Mesenchymal stem cell (in vitro differentiated cells and primary cell): ENCODE data around the gene RREB1.
A peak's percentile ranks its signal among the peaks of the same experiment; 100 is the strongest.

ENCODE experiments used
- DNase-seq: peaks from one replicate; pipeline ENCODE4 v3.0.0-alpha.2; 2013
- H2AFZ ChIP-seq: one replicate; pipeline ENCODE4 v1.6.1; 2013; ENCODE audit warnings: low read depth, mild to moderate bottlenecking, control low read depth, inconsistent platforms, low read length, moderate library complexity
- H2AK5ac ChIP-seq: 2 replicates; pipeline ENCODE4 v1.6.1; 2013; ENCODE audit warnings: low read length, moderate library complexity, mild to moderate bottlenecking, inconsistent platforms; ENCODE audit not compliant: severe bottlenecking
- H2BK120ac ChIP-seq: one replicate; pipeline ENCODE4 v1.6.1; 2013; ENCODE audit warnings: low read depth, mild to moderate bottlenecking, inconsistent platforms, low read length, moderate library complexity
- H2BK12ac ChIP-seq, 2 experiments: one replicate each; pipeline ENCODE4 v1.6.1; 2013; ENCODE audit warnings: inconsistent platforms in 2 of 2, low read length in 2 of 2, mild to moderate bottlenecking in 2 of 2, moderate library complexity in 2 of 2, control low read depth in 1 of 2
- H2BK15ac ChIP-seq: one replicate; pipeline ENCODE4 v1.6.1; 2013; ENCODE audit warnings: mild to moderate bottlenecking, low read depth, inconsistent platforms; ENCODE audit not compliant: poor library complexity, severe bottlenecking
- H2BK5ac ChIP-seq: 2 replicates; pipeline ENCODE4 v1.6.1; 2013; ENCODE audit warnings: low read depth, mild to moderate bottlenecking, low read length, control low read depth, inconsistent platforms; ENCODE audit not compliant: poor library complexity, severe bottlenecking
- H3K14ac ChIP-seq, 2 experiments: one replicate each; pipeline ENCODE4 v1.6.1; 2013; ENCODE audit warnings: inconsistent platforms in 2 of 2, low read length in 2 of 2, control low read depth in 1 of 2, mild to moderate bottlenecking in 1 of 2, moderate library complexity in 1 of 2
- H3K18ac ChIP-seq, 2 experiments: one replicate each; pipeline ENCODE4 v1.6.1; 2013; ENCODE audit warnings: inconsistent platforms in 2 of 2, low read length in 2 of 2, control low read depth in 1 of 2, low read depth in 1 of 2, mild to moderate bottlenecking in 1 of 2
- H3K23ac ChIP-seq, 2 experiments: one replicate each; pipeline ENCODE4 v1.6.1; 2013; ENCODE audit warnings: inconsistent platforms in 2 of 2, low read length in 2 of 2, mild to moderate bottlenecking in 2 of 2, moderate library complexity in 2 of 2, control low read depth in 1 of 2
- H3K27ac ChIP-seq: 2 replicates; pipeline ENCODE4 v1.5.1; 2013; ENCODE audit warnings: mild to moderate bottlenecking, moderate library complexity, low read length, control low read depth, inconsistent platforms; ENCODE audit not compliant: poor library complexity, severe bottlenecking
- H3K27me3 ChIP-seq, 2 experiments: 2 replicates each; pipeline versions ENCODE4 v1.6.1 to v1.7.0; 2013; ENCODE audit warnings: low read length in 2 of 2, mild to moderate bottlenecking in 2 of 2, moderate library complexity in 2 of 2, control low read depth in 1 of 2, inconsistent platforms in 1 of 2; ENCODE audit not compliant: control insufficient read depth in 1 of 2, insufficient read depth in 1 of 2
- H3K36me3 ChIP-seq, 2 experiments: 2 replicates each; pipeline versions ENCODE4 v1.6.1 to v1.7.0; 2013; ENCODE audit warnings: low read length in 2 of 2, control low read depth in 1 of 2, inconsistent platforms in 1 of 2, low read depth in 1 of 2, mild to moderate bottlenecking in 1 of 2; ENCODE audit not compliant: insufficient read depth in 2 of 2, control insufficient read depth in 1 of 2
- H3K4ac ChIP-seq, 2 experiments: one replicate each; pipeline ENCODE4 v1.6.1; 2013; ENCODE audit warnings: inconsistent platforms in 2 of 2, low read length in 2 of 2, mild to moderate bottlenecking in 2 of 2, moderate library complexity in 2 of 2, control low read depth in 1 of 2, low read depth in 1 of 2
- H3K4me1 ChIP-seq: 2 replicates; pipeline ENCODE4 v1.6.1; 2013; ENCODE audit warnings: low read depth, low read length, control low read depth; ENCODE audit not compliant: control insufficient read depth, insufficient read depth
- H3K4me2 ChIP-seq: 2 replicates; pipeline ENCODE4 v1.6.1; 2013; ENCODE audit warnings: low read length, mild to moderate bottlenecking, inconsistent platforms; ENCODE audit not compliant: poor library complexity, severe bottlenecking
- H3K4me3 ChIP-seq, 2 experiments: 2 replicates each; pipeline versions ENCODE4 v1.5.1 to v1.7.0; 2013; ENCODE audit warnings: low read length in 2 of 2, mild to moderate bottlenecking in 2 of 2, control low read depth in 1 of 2, low read depth in 1 of 2; ENCODE audit not compliant: insufficient read depth in 1 of 2
- H3K79me1 ChIP-seq: replicated peaks from 2 replicates; pipeline ENCODE4 v1.6.1; 2013; ENCODE audit warnings: mild to moderate bottlenecking, control low read depth, low read length, inconsistent platforms; ENCODE audit not compliant: poor library complexity, severe bottlenecking
- H3K9ac ChIP-seq: 2 replicates; pipeline ENCODE4 v1.7.0; 2013; ENCODE audit warnings: mild to moderate bottlenecking, low read length, moderate library complexity
- H3K9me3 ChIP-seq: 2 replicates; pipeline ENCODE4 v1.7.0; 2013; ENCODE audit warnings: mild to moderate bottlenecking, low read length; ENCODE audit not compliant: control insufficient read depth
- H4K8ac ChIP-seq: one replicate; pipeline ENCODE4 v1.6.1; 2013; ENCODE audit warnings: inconsistent platforms, mild to moderate bottlenecking, low read length, moderate library complexity
- H4K91ac ChIP-seq: one replicate; pipeline ENCODE4 v1.6.1; 2013; ENCODE audit warnings: mild to moderate bottlenecking, low read length, inconsistent platforms
- WGBS: methylation state at CpG from one replicate; pipeline ENCODE4 v1.1.7; 2013; ENCODE audit warnings: mixed read lengths; 5-methylcytosine and 5-hydroxymethylcytosine counted together

The RREB1 gene

DNA sequence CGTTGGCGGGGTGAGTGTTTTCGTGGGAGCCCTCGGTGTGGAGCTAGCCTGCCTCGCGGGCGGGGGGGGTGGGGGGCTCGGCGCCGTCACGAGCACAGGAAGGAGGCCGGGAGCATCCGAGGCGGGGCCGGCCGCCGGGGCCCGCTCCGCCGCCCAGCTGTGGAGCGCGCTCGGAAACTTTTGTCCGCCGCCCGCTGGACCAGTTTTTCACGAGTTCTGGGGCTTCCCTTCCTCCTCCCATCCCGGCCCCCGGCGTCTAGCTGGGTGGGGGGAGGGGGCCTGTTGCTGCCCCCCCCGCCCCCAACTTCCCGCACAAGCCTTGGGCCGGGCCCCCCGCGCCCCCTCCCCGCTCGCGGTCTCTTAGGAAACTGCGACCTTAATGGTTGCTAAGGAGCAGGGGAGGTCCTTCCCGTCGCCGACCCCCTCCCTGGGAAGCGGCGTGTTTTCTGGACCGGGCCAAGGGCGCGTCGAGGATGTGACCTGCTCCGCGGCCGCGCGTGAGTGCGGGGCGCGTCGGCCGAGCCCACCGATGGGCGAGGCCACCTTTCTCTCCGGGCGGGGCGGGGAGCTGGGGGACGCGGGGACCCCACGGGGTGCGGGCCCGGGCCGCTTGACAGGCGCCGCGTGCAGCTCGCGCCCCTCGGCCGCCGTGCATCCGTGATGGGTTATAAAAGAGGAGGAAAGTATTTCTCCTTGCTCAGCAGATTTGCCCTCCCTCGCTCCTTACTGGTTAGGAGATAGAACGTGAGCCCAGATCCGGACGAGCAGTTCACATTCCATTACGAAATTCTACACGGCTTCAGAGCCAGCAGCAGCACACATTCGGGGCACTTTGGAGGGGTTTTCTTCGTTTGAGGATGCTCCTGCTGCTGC, 1.4 kb downstream of the RREB1 start:
- WGBS, result under 1% methylated on average over 45 of the region's 86 CpGs
- Histone ChIP-seq H3K9ac (peak overlapping the region; percentile 98), H4K8ac (peak overlapping the region; percentile 40), H2BK5ac (peak overlapping the region; percentile 68), H3K79me1 (no peaks in the 10 kb centered on the region), H3K36me3 (no peaks in the 10 kb centered on the region), H2BK15ac (peak overlapping the region; percentile 90), H3K18ac (peak overlapping the region; percentile 45 to 100), H3K27me3 (no peaks in the 10 kb centered on the region), H3K4me1 (peaks cover 9% of the 10 kb centered on the region), H4K91ac (peak overlapping the region; percentile 92), H2AK5ac (no peak overlapping the region), H3K14ac (peak overlapping the region; percentile 49 to 95), H3K9me3 (no peaks in the 10 kb centered on the region), H3K4ac (peak overlapping the region; percentile 13 to 98), H3K23ac (peak overlapping the region in 1 of 2 experiments; percentile 83), H2AFZ (no peak overlapping the region), H3K27ac (no peak overlapping the region), H2BK120ac (peak overlapping the region; percentile 97), H3K4me3 (peak overlapping the region; percentile 79 to 98), H2BK12ac (peak overlapping the region in 1 of 2 experiments; percentile 92), H3K4me2 (peak overlapping the region; percentile 82)
- DNase-seq, result peak; percentile 85

GRCh38 chr6:7110092-7110792, 2.5 kb downstream of the RREB1 start:
- no peak for DNase-seq
- 36% methylated on average over 3 of the region's 6 CpGs for WGBS
- H3K23ac ChIP-seq, result no peak overlapping the region

DNA sequence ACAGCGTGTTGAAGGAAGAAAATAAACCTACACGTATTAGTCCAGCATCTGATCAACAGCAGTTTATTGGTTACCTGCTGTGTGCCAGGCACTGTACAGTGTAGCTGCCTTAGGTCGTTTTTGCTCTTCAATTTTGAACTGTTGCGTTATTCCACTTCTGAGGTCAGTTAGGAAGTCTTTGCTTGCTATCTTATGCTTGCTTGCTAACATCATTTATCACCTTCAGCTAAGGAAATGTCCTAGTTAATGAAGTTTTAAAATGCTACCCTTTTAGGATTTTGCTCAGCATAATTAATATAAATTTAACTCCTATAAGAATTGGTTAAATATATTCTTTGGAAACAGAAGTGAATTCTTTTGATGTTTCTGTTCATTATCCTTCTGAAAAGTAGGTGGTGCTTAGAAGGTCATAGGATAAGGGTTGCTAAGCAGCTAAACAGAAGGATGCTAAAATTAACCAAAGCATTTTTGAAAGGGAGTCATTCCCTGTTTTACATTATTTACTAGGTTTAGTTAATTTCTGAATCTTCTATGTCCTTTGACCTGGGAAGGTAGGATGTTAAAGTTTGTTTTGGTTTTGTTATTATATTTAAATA, 3.4 kb downstream of the RREB1 start:
- 65% methylated on average over 3 of the region's 4 CpGs for WGBS
- H3K4me2 ChIP-seq, result no peak overlapping the region

More at GRCh38 chr6:7110092-7110792, 2.5 kb downstream of the RREB1 start:
- no peak overlapping the region for H2BK5ac ChIP-seq
- no peaks in the 10 kb centered on the region for H3K27me3 ChIP-seq
- no peak overlapping the region for H2AFZ ChIP-seq
- H2AK5ac ChIP-seq, result no peak overlapping the region
- H3K4me2 ChIP-seq, result peak overlapping the region; percentile 82
- H2BK12ac ChIP-seq, result no peak overlapping the region
- peaks cover 9% of the 10 kb centered on the region for H3K4me1 ChIP-seq
- no peak overlapping the region for H3K14ac ChIP-seq
- no peak overlapping the region for H3K18ac ChIP-seq
- no peak overlapping the region for H3K4ac ChIP-seq
- H3K4me3 ChIP-seq, result peak overlapping the region in 1 of 2 experiments; percentile 98
- no peak overlapping the region for H3K27ac ChIP-seq
- no peak overlapping the region for H4K91ac ChIP-seq
- no peak overlapping the region for H2BK120ac ChIP-seq
- no peaks in the 10 kb centered on the region for H3K9me3 ChIP-seq
- H3K9ac ChIP-seq, result peak overlapping the region; percentile 98
- no peak overlapping the region for H2BK15ac ChIP-seq
- H3K36me3 ChIP-seq, result no peaks in the 10 kb centered on the region
- no peak overlapping the region for H4K8ac ChIP-seq
- no peaks in the 10 kb centered on the region for H3K79me1 ChIP-seq

GRCh38 chr6:7112171-7112570, 4.4 kb downstream of the RREB1 start:
- H3K27ac ChIP-seq, result no peak overlapping the region
- peak overlapping the region; percentile 19 for H3K9ac ChIP-seq
- no peak overlapping the region for H3K14ac ChIP-seq
- H2BK12ac ChIP-seq, result no peak overlapping the region
- H2BK5ac ChIP-seq, result no peak overlapping the region
- no peak overlapping the region for H3K4ac ChIP-seq
- no peak overlapping the region for H4K8ac ChIP-seq
- H2BK120ac ChIP-seq, result no peak overlapping the region
- H3K36me3 ChIP-seq, result no peaks in the 10 kb centered on the region
- H2AK5ac ChIP-seq, result no peak overlapping the region
- no peak overlapping the region for H3K23ac ChIP-seq
- H2BK15ac ChIP-seq, result no peak overlapping the region
- no peaks in the 10 kb centered on the region for H3K79me1 ChIP-seq
- H3K4me3 ChIP-seq, result peak overlapping the region in 1 of 2 experiments; percentile 27
- no peaks in the 10 kb centered on the region for H3K27me3 ChIP-seq
- no peaks in the 10 kb centered on the region for H3K9me3 ChIP-seq
- H4K91ac ChIP-seq, result no peak overlapping the region
- H3K4me2 ChIP-seq, result no peak overlapping the region
- no peak overlapping the region for H3K18ac ChIP-seq
- no peak overlapping the region for H2AFZ ChIP-seq
- no peak for DNase-seq
- H3K4me1 ChIP-seq, result peaks cover 6% of the 10 kb centered on the region

More for the DNA sequence above, 3.4 kb downstream of the RREB1 start:
- Histone ChIP-seq H3K14ac (no peak overlapping the region), H3K9me3 (no peaks in the 10 kb centered on the region), H3K4me3 (no peak overlapping the region), H2BK15ac (no peak overlapping the region), H3K18ac (no peak overlapping the region), H3K79me1 (no peaks in the 10 kb centered on the region), H3K9ac (peak overlapping the region; percentile 98), H3K27ac (no peak overlapping the region), H2AK5ac (no peak overlapping the region), H2BK120ac (no peak overlapping the region), H3K4ac (no peak overlapping the region), H2BK12ac (no peak overlapping the region), H2BK5ac (no peak overlapping the region), H4K8ac (no peak overlapping the region), H2AFZ (no peak overlapping the region), H3K27me3 (no peaks in the 10 kb centered on the region), H4K91ac (no peak overlapping the region), H3K36me3 (no peaks in the 10 kb centered on the region), H3K23ac (no peak overlapping the region), H3K4me1 (peaks cover 10% of the 10 kb centered on the region)
- no peak for DNase-seq
